Transverse colon (tissue), 4 donors: Measurements from ENCODE around the gene NUP93.

Source experiments
- EP300 ChIP-seq: sonication (generic); formaldehyde crosslinking; IDR thresholded peaks from one replicate; pipeline ENCODE4 v1.6.1; 2017; ENCODE audit warnings: antibody characterized with exemption, low read depth
- POLR2A ChIP-seq: fragments of 450-650 bp; IDR thresholded peaks from one replicate; pipeline ENCODE4 v1.6.1; 2016; ENCODE audit warnings: antibody characterized with exemption, mild to moderate bottlenecking, moderate library complexity
- POLR2AphosphoS5 ChIP-seq, 3 donors: sonication (generic); formaldehyde crosslinking; IDR thresholded peaks; one replicate each; pipeline ENCODE4 v1.6.1; 2016; ENCODE audit warnings: antibody characterized with exemption in 3 of 3
- TF ChIP-seq, protein P1 (sequence below), 5 experiments: fragments of 200-600 bp in 3 of 5; fragments of 450-650 bp in 2 of 5; sonication (generic) in 3 of 5; IDR thresholded peaks; 1 replicate in 2 of 5; 2 replicates in 3 of 5; pipeline ENCODE4 v1.5.1; 2016 to 2017; ENCODE audit warnings: antibody characterized with exemption in 5 of 5, inconsistent platforms in 3 of 5, mild to moderate bottlenecking in 2 of 5, moderate library complexity in 1 of 5

DNA sequence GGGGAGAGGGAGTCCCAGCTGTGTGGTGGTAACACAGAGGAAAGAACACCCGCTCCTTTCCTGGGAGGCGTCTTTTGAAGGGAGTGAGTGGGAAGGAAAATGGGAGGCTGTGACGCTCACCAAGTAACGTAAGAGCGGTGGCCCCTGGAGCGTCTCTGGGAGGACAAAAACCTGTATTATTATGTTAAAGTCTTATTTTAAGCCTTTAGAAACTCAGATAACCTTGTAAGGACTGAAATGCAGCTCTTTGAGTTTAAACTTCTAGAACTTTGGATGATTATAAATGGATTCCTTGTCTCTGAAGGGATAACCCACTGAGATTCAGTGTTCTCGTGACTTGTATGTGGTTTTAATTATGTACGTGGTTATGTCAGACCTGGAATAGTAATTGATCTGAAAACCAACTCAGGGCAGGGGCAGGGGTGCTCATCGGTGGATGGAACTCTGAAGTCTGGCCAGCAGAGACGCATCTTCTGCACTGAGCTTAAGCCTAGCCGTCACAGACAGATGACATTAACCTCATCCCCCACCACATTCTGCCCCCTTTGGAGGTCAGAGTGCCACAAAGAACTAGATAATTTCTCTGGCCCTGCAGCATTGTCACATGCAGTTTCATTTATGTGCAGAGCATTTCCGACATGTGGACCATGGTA, 93.3 kb downstream of the NUP93 start:
- TF ChIP-seq POLR2AphosphoS5 (IDR thresholded peaks at IDR 0.05) (no peak), EP300 (no peak), POLR2A (no peak)
- TF ChIP-seq, protein P1, sequence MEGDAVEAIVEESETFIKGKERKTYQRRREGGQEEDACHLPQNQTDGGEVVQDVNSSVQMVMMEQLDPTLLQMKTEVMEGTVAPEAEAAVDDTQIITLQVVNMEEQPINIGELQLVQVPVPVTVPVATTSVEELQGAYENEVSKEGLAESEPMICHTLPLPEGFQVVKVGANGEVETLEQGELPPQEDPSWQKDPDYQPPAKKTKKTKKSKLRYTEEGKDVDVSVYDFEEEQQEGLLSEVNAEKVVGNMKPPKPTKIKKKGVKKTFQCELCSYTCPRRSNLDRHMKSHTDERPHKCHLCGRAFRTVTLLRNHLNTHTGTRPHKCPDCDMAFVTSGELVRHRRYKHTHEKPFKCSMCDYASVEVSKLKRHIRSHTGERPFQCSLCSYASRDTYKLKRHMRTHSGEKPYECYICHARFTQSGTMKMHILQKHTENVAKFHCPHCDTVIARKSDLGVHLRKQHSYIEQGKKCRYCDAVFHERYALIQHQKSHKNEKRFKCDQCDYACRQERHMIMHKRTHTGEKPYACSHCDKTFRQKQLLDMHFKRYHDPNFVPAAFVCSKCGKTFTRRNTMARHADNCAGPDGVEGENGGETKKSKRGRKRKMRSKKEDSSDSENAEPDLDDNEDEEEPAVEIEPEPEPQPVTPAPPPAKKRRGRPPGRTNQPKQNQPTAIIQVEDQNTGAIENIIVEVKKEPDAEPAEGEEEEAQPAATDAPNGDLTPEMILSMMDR (IDR thresholded peaks at IDR 0.05): no peak
